GM18526 (cell line): Measurements from ENCODE around the gene LAPTM5.

Source experiments
- POLR2A ChIP-seq: IDR thresholded peaks from 3 replicates; pipeline ENCODE4 v1.6.1; 2011; ENCODE audit not compliant: insufficient read length; ENCODE audit errors: extremely low read depth

LAPTM5 gene

DNA sequence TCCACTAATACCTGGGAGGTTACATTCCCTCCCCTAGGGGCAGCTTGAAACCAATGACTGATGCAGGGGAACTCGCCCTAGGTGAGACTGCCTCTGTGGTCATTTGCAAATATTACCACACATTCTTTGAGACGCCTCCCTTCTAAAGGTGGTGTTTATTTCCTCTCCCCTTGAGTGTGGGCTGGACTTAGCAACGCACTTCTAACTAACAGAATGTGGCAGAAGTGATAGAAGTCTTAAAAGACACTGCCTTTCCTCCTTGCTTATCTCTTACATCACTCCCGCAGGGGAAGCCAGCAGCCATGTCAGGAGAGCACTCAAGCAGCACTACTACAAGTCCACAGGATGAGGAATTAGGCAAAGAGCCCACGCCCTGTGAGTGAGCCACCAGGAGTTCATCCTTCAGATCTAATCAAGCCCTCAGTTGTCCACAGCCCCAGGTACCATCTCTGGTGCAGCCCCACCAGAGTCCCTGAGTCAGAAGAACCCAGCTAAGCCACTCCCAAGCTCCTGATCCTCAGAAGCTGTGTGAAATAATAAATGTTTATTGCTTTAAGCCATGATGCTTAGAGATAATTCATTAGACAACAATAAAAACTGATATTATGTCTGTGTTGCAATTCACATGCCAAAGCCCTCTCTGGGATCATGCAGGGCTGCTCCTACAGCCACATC lies 19.4 kb downstream of the LAPTM5 start:
- TF ChIP-seq POLR2A, result no peak

DNA sequence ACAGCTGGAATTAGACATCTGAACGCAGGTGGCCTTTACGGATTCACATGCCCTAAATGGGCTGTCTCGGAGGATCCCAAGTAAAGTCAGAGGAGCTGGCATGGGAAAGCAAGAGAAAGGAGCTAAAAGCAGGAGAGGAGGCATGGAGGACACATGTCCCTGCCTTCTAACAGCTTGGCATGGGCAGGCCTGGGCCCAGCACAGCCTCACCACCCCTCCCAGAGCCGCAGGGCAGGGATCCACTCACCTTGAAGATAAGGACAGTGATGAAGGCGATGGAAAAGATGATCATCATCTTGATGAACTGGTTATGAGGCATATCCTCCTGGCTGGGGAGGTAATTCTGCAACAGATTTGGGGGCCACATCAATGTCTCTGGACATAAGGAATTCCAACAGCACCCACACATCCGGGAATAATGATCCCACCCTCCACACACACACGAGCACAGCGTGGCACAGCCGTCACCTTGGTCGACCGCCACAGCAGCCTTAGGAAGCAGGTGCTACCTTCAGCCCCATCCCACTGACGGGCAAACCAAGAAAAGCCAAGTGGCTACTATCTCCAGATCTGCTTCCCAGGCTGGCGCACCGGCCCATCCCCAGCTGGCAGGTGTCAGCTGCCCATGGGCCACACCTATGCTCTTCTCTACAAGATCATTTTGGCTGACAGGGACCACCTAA lies 20.1 kb downstream of the LAPTM5 start:
- peak; percentile 8 for TF ChIP-seq POLR2A

DNA sequence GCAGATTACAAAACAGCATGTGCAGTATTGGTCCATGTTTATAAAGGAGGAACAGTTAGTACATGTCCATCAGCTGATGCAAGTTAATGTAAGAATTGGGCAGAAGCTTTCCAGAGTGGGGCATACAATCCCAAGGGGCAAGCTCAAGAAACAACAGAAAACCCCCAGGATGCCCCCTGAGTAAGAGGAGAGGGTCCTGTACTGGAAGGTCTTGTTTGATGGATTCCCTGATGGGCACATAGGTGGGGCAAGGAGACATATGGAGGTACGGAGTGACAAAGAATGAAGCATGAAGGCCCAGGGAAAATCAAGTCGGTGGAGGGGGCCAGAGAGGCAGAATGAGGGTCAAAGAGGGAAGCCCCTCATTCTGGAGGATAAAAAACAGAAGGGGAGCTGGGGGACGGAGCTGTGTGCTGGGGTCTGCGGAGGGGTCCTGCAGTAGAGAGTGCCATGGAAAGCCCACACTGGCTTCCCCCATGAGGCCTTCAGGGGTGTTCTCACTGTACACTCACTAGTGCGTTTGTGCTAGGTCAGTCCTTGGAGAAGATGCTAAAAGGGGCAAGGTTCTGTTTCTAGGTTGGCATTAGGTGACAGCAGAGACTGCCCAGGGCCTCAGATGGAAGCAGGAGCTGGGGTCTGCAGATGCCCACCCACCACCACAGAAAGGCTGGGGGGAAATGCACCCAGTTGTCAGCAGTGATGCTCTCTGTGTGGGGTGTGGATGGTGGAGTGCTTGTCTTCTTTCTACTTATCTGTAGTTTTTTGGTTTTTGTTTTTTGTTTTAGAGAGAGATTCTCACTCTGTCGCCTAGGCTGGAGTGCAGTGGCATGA lies 21.7 kb downstream of the LAPTM5 start:
- TF ChIP-seq POLR2A, result no peak

DNA sequence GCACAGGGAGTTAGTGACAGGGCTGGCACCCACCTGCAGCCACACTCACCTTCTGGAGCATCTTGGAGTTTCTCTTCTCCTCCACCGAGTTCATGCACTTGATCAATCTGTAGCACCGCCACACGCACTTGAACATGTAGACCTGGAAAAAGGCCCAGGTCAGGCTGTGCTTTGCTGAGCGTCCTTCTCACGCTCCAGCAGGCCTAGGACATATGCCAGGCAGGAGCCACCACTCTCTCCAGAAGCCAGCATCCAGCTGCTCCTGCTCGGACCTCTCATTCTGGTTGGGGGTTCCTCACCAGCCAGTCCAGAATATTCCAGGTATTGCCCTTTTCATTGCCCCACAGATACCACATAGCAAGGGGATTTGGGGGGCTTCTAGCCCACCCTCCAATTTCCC lies 22.4 kb downstream of the LAPTM5 start:
- no peak for TF ChIP-seq POLR2A

DNA sequence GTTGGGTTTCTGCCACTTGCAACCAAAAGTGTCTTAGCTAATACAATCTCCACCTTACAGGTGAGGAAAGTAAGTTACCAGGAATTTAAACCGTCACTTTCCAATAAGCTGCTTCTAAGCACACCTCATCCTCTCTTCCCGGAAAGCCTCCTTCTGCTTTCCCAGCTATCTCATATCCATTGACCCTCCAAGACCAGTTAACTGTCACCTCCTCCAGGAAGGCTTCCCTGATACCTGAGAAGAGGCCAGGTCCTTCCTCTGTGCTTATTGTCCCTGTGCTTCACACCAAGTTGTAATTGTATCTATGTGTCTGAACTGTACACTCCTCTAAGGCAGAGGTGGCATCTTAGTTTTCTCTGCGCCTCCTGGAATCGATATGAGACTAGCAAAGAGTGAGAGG lies 23.0 kb downstream of the LAPTM5 start:
- TF ChIP-seq POLR2A, result no peak

DNA sequence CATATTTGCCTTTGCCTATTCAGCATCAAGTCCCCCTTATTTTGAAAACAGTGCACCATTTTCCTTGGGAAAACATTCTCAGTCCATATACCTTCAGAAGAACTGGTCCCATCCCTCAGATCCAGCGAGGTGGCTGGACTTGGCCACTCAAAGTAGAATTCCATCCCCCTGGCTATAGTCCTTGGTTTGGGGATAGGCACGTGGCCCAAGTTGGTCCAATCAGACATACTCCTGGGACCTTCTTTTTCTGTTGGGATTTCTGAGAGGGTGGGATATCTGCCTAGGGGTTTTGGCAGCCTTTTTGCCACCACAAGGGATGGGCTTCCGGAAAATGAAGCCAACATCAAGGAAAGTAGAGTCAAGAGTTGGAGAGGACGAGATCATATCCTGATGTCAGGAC lies 23.5 kb downstream of the LAPTM5 start:
- no peak for TF ChIP-seq POLR2A

DNA sequence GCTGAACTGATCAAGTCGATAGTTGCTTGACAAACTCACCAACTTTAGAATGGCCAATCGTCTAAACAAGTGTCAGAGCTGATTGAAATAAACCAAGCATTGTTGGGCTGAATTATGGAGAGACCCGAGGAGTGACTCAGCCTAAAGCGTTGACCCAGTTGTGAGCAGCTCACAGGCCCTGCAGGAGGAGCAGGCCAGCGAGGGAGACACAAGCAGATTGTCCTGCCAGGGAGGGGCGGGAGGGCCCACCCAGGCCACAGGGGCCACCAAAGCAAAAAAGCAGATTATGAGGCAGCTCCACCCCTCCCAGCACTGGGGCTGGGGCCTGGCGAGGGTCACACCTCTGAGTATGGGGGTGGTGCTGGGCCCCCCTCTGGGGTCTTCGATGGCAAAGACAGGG lies 24.1 kb downstream of the LAPTM5 start:
- TF ChIP-seq POLR2A, result no peak

DNA sequence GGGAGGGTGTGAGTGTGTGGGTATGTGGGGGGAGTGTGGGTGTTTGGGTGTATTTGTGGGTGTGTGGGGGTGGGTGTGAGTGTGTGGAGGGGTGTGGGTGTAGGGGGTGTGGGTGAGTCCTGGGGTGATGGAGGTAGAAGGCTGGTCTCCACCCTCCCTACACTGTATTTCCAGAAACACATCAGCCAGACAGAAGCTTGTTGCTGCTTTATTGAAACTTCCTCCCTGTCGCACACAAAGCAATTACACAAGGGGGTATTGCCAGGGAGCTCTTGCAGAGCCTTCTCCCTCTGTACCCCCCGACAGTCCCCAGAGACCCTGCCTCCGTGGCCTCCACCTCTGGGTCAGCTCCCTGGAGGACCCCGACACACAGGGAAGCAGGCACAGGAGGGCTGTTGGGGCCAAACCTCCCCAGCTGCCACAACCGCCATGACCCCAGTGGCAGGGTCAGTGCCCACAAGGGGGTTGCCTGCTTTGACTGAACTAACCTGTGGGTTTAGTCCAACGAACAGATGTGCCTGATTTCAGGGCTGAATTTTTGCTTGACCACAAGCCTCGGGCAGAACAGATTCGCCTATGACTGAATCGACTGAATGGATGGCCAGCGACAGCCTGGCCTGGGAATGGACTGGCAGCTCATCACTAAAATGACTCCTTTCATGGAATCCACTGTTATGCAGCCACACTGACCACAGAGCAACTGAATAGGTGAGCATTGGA lies 25.1 kb downstream of the LAPTM5 start:
- no peak for TF ChIP-seq POLR2A

DNA sequence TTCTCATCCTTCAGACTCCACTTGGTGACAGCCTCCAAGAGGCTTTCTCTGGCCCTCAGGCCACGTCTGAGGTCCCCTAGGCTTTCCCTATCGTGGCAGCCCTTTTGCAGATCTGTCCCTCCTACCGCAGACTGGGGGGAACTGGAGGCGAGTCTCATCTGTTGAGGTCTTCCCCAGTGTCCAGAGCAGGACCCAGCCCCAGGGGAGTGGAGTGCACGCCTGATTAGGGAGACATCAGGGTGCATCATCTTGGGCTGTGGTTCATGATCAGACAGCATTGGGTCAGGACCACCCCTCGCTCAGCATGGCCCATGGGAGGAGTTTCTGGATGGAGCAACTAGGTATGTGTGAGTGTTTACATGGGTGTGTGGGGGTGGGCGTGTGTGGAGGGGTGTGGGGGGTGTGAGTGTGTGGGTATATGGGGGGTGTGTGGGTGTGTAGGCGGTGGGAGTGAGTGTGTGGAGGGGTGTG lies 25.7 kb downstream of the LAPTM5 start:
- no peak for TF ChIP-seq POLR2A

DNA sequence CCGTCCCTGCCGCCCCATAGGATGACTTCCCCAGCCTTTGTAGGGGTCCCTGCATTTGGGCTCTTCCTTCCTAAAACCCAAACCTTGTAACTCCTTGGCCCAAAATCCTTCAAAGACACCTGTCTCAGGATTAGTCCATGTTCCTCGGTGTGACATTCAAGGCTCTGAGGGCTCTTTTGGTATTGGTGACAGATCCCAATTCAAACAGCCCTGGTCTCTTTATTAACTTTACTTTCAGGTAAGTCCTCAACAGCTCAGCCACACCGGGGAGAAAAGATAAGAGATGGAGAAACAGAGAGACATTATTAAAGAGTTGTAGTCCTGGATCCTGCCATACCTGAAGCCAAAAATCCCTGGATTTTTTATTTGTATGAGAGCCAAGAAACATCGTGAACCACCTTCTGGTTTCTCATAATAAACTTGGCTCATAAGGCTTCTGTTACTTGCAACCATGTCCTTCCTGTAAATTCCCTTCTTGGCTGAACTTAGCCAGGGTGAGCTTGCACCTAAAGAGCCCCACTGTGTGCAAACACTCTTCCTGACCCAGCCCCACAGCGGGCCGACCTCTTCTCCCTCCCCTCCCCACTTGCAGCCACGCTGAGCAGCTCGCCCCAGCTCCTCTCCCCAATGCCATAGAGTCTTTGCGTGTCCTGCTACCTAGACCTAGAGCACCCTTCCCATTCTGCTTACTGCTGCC lies 26.3 kb downstream of the LAPTM5 start:
- no peak for TF ChIP-seq POLR2A

DNA sequence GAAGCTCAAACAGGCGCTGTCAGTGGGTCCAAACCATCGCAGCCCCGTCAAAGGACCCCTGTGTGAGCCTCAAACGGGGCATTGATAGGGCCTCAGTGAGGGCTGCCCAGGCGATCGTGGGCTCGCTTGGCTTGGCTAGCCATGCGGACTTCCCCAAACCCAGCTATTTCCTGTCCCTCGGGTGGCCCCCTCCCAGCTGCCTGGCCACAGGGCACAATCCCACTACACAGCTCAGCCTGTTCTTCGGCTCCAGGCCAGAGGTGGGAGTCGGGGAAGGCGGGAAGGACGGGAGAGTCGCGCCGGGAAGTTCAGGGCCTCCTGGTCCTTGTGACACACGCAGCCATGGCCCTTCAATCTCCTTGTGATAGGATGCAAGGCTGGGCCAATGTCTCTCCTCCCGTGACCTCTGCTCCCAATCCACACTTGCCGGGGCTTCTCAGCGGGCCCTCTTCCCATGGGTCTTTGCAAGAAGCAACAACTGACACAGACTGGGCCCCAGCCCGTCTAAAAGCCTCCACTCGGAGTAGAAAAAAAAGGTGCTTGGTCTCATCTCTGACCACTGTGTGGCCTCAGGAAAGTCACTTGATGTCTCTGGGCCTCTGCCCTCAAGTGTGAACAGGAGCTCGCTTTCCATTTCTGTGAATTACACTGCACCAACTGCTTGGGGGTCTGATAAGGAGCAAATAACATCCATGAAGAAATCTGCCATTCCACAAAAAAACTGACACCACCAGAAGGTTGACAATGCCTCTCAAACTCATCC lies 27.0 kb downstream of the LAPTM5 start:
- no peak for TF ChIP-seq POLR2A

DNA sequence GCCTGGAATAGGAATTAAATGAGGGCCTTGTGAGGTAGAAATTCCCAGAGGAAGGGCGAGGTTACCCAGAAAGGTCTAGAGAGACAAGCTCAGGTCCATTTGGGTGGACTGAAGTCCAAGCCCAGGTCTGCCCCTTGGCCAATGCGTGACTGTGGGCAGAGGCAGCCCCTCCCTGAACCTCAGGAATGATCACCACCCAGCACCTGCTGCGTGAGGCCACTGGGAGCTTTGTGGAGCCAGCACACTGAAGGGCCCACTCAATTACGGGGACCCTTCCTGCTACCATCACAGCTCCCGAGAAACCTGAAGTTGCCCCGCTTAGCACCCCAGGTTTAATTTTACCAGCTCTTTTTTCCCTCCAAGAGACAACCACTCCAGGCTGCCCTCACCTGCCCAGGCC lies 27.7 kb downstream of the LAPTM5 start:
- TF ChIP-seq POLR2A, result no peak

DNA sequence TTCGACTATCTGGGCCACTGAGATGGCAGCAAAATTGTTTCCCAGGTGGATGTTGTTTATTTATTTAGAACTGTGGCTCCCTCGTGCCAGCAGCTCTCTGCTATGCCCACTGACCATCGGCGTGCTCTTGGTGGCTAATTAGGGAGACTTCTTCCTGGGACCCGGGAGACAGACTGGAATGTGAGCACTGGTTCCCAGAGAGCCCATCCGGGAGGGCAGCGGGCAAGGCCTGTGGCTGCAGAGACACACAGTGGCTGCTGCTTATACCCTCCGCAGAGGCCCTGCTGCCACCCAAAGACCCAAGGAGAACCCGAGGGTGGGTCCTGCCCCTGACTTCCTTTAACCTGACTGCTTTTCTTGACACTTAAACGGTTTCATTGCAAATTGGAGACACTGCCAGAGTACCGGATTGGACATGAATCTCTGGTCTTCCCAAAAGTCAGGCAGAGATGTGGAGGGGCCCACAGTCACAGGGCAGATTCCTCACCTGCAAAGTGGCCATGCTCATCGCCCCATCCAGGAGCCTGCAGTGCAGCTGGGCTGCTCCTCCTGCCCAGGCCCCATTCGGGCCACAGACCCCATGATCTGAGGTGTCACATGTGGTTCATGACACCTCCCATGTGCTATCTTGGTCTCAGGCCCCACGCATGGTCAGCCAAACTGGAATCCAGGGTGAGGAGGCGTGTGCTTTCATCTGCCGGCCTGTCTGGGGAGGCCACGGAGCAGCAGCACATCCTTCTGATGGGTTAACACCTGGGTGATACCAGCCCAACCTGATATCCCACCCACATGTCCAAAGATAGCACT lies 28.5 kb downstream of the LAPTM5 start:
- TF ChIP-seq POLR2A, result no peak
